ENCODE results near the gene NDUFAF3. TPM values are rescaled to one million over a fixed set of nuclear protein-coding genes. Genes with fewer than 3 reads are reported as not detected.

NDUFAF3 gene
- total and polyA plus RNA-seq, 10 of the 15 experiments (the other 5 are each of a cell fraction or from before 2014, with no cell fraction given) = 25.4 to 228 (median 63.9) TPM

DNA sequence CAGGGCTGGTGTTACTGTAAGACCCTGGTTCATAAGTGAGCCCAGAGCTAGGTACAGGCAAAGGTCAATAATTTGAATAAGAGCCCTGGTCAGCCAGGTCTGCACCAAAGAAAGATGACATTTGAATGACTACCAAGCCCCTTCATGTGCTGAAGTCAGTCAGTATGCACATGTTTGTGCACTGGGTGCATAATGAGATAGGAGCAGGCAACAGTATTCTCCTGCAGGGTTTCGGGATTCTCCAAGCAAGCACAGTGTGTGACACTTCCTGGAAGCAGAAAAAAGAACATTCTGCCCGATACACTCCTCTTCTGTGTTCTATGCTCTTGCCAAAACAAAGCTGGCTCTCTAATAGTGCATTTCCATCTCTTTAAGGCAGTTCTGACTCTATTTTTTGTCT, 12.7 kb downstream of the NDUFAF3 start:
- 95% methylated on average over 2 of the region's 2 CpGs for WGBS (ENCODE audit: insufficient coverage, insufficient replicate concordance, low lambda C conversion rate, missing lambda C conversion rate)
- no peak for DNase-seq (ENCODE audit: low read depth, low spot score)
- BruUV-seq (replicated peaks) = TSS peak; percentile 57
- no peak overlapping the region for H3K9ac ChIP-seq (ENCODE audit: control insufficient read depth, insufficient read depth, low read length)
- no peaks in the 10 kb centered on the region for H3K79me2 ChIP-seq (ENCODE audit: control insufficient read depth, insufficient read depth, low read length)
- ChIA-PET POLR2A (interaction anchor here (0.6 kb wide), 1 partner anchor 780 kb away, joined by 4 read pairs; no protein-coding TSS in a partner anchor), CTCF (interaction anchor here (0.6 to 2.0 kb wide), 4 partner anchors 13 to 505 kb away, joined by 3 to 8 read pairs (median 5); partner anchors contain the start of genes NDUFAF3 and WDR6), RAD21 (ENCODE audit: unreplicated experiment) (no interaction called here), SMC1A (ENCODE audit: uncharacterized antibody, unreplicated experiment) (no interaction called here)
- no peak for ATAC-seq
- intact Hi-C loops (cut with micrococcal nuclease; ENCODE audit: unreplicated experiment) (no loop called here), in situ Hi-C loops (cut with MboI) (no loop called here)
- no peak overlapping the region for H3K4me3 ChIP-seq
- H4K20me1 ChIP-seq (ENCODE audit: control insufficient read depth, insufficient read depth) = no peaks in the 10 kb centered on the region
- no peak for TF ChIP-seq MEF2A (IDR thresholded peaks at IDR 0.05; ENCODE audit: insufficient read depth, low read depth, low read length)
- no peak for TF ChIP-seq ASH2L (IDR thresholded peaks at IDR 0.05; ENCODE audit: borderline replicate concordance, low read depth)
- no peak for TF ChIP-seq TCF3 (IDR thresholded peaks at IDR 0.05; ENCODE audit: borderline replicate concordance, insufficient read depth, low read depth, low read length)
- TF ChIP-seq STAT1 (conservative IDR thresholded peaks at IDR 0.05) = no peak
- TF ChIP-seq CHD1 (IDR thresholded peaks at IDR 0.05; ENCODE audit: low read depth, low read length) = no peak
- TF ChIP-seq, protein P1, sequence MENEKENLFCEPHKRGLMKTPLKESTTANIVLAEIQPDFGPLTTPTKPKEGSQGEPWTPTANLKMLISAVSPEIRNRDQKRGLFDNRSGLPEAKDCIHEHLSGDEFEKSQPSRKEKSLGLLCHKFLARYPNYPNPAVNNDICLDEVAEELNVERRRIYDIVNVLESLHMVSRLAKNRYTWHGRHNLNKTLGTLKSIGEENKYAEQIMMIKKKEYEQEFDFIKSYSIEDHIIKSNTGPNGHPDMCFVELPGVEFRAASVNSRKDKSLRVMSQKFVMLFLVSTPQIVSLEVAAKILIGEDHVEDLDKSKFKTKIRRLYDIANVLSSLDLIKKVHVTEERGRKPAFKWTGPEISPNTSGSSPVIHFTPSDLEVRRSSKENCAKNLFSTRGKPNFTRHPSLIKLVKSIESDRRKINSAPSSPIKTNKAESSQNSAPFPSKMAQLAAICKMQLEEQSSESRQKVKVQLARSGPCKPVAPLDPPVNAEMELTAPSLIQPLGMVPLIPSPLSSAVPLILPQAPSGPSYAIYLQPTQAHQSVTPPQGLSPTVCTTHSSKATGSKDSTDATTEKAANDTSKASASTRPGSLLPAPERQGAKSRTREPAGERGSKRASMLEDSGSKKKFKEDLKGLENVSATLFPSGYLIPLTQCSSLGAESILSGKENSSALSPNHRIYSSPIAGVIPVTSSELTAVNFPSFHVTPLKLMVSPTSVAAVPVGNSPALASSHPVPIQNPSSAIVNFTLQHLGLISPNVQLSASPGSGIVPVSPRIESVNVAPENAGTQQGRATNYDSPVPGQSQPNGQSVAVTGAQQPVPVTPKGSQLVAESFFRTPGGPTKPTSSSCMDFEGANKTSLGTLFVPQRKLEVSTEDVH (IDR thresholded peaks at IDR 0.05; ENCODE audit: low read depth, partially characterized antibody) = no peak
- no peak for TF ChIP-seq SREBF2 (IDR thresholded peaks at IDR 0.05; ENCODE audit: low read length)
- no peak for TF ChIP-seq RB1 (IDR thresholded peaks at IDR 0.05; ENCODE audit: borderline replicate concordance)
- no peak for TF ChIP-seq NBN (IDR thresholded peaks at IDR 0.05)
- TF ChIP-seq, protein P2, sequence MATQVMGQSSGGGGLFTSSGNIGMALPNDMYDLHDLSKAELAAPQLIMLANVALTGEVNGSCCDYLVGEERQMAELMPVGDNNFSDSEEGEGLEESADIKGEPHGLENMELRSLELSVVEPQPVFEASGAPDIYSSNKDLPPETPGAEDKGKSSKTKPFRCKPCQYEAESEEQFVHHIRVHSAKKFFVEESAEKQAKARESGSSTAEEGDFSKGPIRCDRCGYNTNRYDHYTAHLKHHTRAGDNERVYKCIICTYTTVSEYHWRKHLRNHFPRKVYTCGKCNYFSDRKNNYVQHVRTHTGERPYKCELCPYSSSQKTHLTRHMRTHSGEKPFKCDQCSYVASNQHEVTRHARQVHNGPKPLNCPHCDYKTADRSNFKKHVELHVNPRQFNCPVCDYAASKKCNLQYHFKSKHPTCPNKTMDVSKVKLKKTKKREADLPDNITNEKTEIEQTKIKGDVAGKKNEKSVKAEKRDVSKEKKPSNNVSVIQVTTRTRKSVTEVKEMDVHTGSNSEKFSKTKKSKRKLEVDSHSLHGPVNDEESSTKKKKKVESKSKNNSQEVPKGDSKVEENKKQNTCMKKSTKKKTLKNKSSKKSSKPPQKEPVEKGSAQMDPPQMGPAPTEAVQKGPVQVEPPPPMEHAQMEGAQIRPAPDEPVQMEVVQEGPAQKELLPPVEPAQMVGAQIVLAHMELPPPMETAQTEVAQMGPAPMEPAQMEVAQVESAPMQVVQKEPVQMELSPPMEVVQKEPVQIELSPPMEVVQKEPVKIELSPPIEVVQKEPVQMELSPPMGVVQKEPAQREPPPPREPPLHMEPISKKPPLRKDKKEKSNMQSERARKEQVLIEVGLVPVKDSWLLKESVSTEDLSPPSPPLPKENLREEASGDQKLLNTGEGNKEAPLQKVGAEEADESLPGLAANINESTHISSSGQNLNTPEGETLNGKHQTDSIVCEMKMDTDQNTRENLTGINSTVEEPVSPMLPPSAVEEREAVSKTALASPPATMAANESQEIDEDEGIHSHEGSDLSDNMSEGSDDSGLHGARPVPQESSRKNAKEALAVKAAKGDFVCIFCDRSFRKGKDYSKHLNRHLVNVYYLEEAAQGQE (IDR thresholded peaks at IDR 0.05; ENCODE audit: low read depth, low read length) = no peak
- TF ChIP-seq GABPA (IDR thresholded peaks at IDR 0.05; ENCODE audit: low read depth) = no peak
- TF ChIP-seq EGR1 (IDR thresholded peaks at IDR 0.05; ENCODE audit: borderline replicate concordance in 1 of 2, low read depth in 2 of 2, low read length in 2 of 2) = no peak
- no peak for TF ChIP-seq ZNF622 (IDR thresholded peaks at IDR 0.05)
- TF ChIP-seq, protein P3, sequence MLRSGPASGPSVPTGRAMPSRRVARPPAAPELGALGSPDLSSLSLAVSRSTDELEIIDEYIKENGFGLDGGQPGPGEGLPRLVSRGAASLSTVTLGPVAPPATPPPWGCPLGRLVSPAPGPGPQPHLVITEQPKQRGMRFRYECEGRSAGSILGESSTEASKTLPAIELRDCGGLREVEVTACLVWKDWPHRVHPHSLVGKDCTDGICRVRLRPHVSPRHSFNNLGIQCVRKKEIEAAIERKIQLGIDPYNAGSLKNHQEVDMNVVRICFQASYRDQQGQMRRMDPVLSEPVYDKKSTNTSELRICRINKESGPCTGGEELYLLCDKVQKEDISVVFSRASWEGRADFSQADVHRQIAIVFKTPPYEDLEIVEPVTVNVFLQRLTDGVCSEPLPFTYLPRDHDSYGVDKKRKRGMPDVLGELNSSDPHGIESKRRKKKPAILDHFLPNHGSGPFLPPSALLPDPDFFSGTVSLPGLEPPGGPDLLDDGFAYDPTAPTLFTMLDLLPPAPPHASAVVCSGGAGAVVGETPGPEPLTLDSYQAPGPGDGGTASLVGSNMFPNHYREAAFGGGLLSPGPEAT (IDR thresholded peaks at IDR 0.05; ENCODE audit: low read depth) = no peak
- no peak for TF ChIP-seq IKZF1 (conservative IDR thresholded peaks at IDR 0.05)
- H2AFZ ChIP-seq (ENCODE audit: control insufficient read depth, low read depth, low read length) = no peak overlapping the region
- no peaks in the 10 kb centered on the region for H3K27me3 ChIP-seq (replicated peaks in 1 of 2; ENCODE audit: control insufficient read depth in 2 of 2, insufficient read depth in 2 of 2, low read length in 1 of 2)
- H3K4me1 ChIP-seq (ENCODE audit: control insufficient read depth, insufficient read depth, low read length) = no peaks in the 10 kb centered on the region
- H3K36me3 ChIP-seq (ENCODE audit: control insufficient read depth in 2 of 2, insufficient read depth in 2 of 2, low read length in 1 of 2) = peaks cover 19 to 38% of the 10 kb centered on the region in 2 experiments
- H3K9me3 ChIP-seq (replicated peaks; ENCODE audit: control insufficient read depth, insufficient read depth, low read length) = no peaks in the 10 kb centered on the region
- FAIRE-seq = no peak
- H3K4me2 ChIP-seq (ENCODE audit: control insufficient read depth, insufficient read depth) = no peak overlapping the region
- H3K27ac ChIP-seq (ENCODE audit: control insufficient read depth, insufficient read depth) = no peak overlapping the region

All from GM12878 (cell line).